K562 (cell line): Measurements from ENCODE around the gene GABRB2. TPM values are rescaled to one million over a fixed set of nuclear protein-coding genes. Genes with fewer than 3 reads are reported as not detected.

Experiments
- ATAC-seq: fragments of 200-7000 bp; cut with Tn5 transposase; 3 replicates; pipeline ENCODE4 v1.9.1; 2020; ENCODE audit warnings: moderate library complexity
- BruUV-seq: library from RNA; stranded (reverse); fragments of 400-500 nt; replicated peaks from 2 replicates; lab custom pipeline; 2021; lab: Mats Ljungman, UMichigan
- CTCF ChIA-PET: fragments of 300-600 bp; formaldehyde crosslinking; extraction: SDS; loops from one replicate; lab custom pipeline; 2021; ENCODE audit warnings: low intra/inter-chr PET ratio; lab: Yijun Ruan, JAX
- POLR2A ChIA-PET: fragments of 300-600, 350-650 bp; sonication (Branson Sonifier 250); formaldehyde crosslinking; extraction: SDS; loops from one replicate; lab custom pipeline; 2021; ENCODE audit warnings: antibody characterized with exemption, inconsistent platforms; lab: Yijun Ruan, JAX
- DNase-seq, 4 experiments: peaks; one replicate each; pipeline versions ENCODE4 v3.0.0 to v3.0.0-alpha.2; 2011 to 2018; ENCODE audit warnings: low spot score in 3 of 4, mixed read lengths in 3 of 4; ENCODE audit errors: extremely low read depth in 1 of 4
- FAIRE-seq: peaks from 2 replicates; lab custom pipeline; 2011; peaks lifted over from hg19 to GRCh38; lab: Jason Lieb, UNC
- H2AFZ ChIP-seq: 2 replicates; pipeline ENCODE4 v1.6.0; 2011; ENCODE audit warnings: low read depth, low read length, control low read depth, inconsistent platforms
- H3K27ac ChIP-seq: fragments of 200-600 bp; 3 replicates; pipeline ENCODE4 v1.8.0; 2011; ENCODE audit warnings: low read depth, mild to moderate bottlenecking, control low read depth, inconsistent platforms, low read length, moderate library complexity, mixed read lengths; ENCODE audit errors: extremely low read depth
- H3K27me3 ChIP-seq, 2 experiments: fragments of 300-600 bp in 1 of 2; 2 replicates in 1 of 2; 3 replicates in 1 of 2; pipeline versions ENCODE4 v1.6.0 to v1.8.0; 2011; ENCODE audit warnings: inconsistent platforms in 2 of 2, low read length in 2 of 2, mild to moderate bottlenecking in 1 of 2, mixed read lengths in 1 of 2, moderate library complexity in 1 of 2; ENCODE audit not compliant: control insufficient read depth in 2 of 2, insufficient read depth in 2 of 2
- H3K36me3 ChIP-seq: fragments of 300-600 bp; 3 replicates; pipeline ENCODE4 v1.8.0; 2011; ENCODE audit warnings: mild to moderate bottlenecking, low read length, inconsistent platforms; ENCODE audit not compliant: control insufficient read depth, insufficient read depth
- H3K4me1 ChIP-seq, 2 experiments: fragments of 200-600 bp in 1 of 2; replicated peaks in 1 of 2; 2 replicates in 1 of 2; 3 replicates in 1 of 2; pipeline versions ENCODE4 v1.5.1 to v1.8.0; 2011; ENCODE audit warnings: inconsistent platforms in 2 of 2, low read length in 2 of 2, mild to moderate bottlenecking in 1 of 2, mixed read lengths in 1 of 2, moderate library complexity in 1 of 2; ENCODE audit not compliant: control insufficient read depth in 2 of 2, insufficient read depth in 2 of 2
- H3K4me2 ChIP-seq: 2 replicates; pipeline ENCODE4 v1.6.1; 2011; ENCODE audit warnings: low read length, control low read depth, inconsistent platforms, mixed read lengths; ENCODE audit not compliant: insufficient read depth
- H3K4me3 ChIP-seq: fragments of 200-600 bp; sonication (generic), shearing (Covaris generic); 2 replicates; pipeline ENCODE4 v1.5.1; 2016; ENCODE audit warnings: control low read depth, inconsistent platforms
- H3K79me2 ChIP-seq: fragments of 200-600 bp; 3 replicates; pipeline ENCODE4 v1.8.0; 2011; ENCODE audit warnings: low read length, inconsistent platforms; ENCODE audit not compliant: control insufficient read depth, insufficient read depth
- H3K9ac ChIP-seq, 2 experiments: 2 replicates each; pipeline versions ENCODE4 v1.6.0 to v1.6.1; 2011; ENCODE audit warnings: low read depth in 2 of 2, low read length in 2 of 2, control low read depth in 1 of 2, inconsistent platforms in 1 of 2, mild to moderate bottlenecking in 1 of 2, mixed read lengths in 1 of 2; ENCODE audit not compliant: insufficient read depth in 1 of 2
- H3K9me1 ChIP-seq: one replicate; pipeline ENCODE4 v1.6.0; 2011; ENCODE audit warnings: inconsistent platforms, mild to moderate bottlenecking, low read length, moderate library complexity; ENCODE audit not compliant: control insufficient read depth, insufficient read depth
- H3K9me3 ChIP-seq: replicated peaks from 2 replicates; pipeline ENCODE4 v1.5.1; 2011; ENCODE audit warnings: low read depth, low read length, inconsistent platforms; ENCODE audit not compliant: control insufficient read depth, insufficient read depth
- H4K20me1 ChIP-seq: replicated peaks from 2 replicates; pipeline ENCODE4 v1.6.1; 2011; ENCODE audit warnings: low read length, inconsistent platforms, mixed read lengths; ENCODE audit not compliant: control insufficient read depth, insufficient read depth
- CTCF ChIP-seq, 3 experiments: IDR thresholded peaks in 2 of 3; conservative IDR thresholded peaks in 1 of 3; 2 replicates each; pipeline ENCODE4 v1.5.1; 2011 to 2012; ENCODE audit warnings: low read length in 3 of 3, mild to moderate bottlenecking in 3 of 3, control low read depth in 2 of 3, improper control_type of control experiment in 1 of 3, inconsistent platforms in 1 of 3, low read depth in 1 of 3, mixed read lengths in 1 of 3, moderate library complexity in 1 of 3; ENCODE audit not compliant: insufficient read depth in 2 of 3
- FOXA1 ChIP-seq: fragments of 450-650 bp; IDR thresholded peaks from 2 replicates; pipeline ENCODE4 v1.6.1; 2016; ENCODE audit warnings: mild to moderate bottlenecking, borderline replicate concordance
- GABPB2 ChIP-seq: fragments of 250-450 bp; sonication (Bioruptor Pico); conservative IDR thresholded peaks from 2 replicates; pipeline ENCODE4 v1.5.1; 2021; ENCODE audit warnings: mild to moderate bottlenecking
- GTF3C2 ChIP-seq: IDR thresholded peaks from 3 replicates; pipeline ENCODE4 v1.6.1; 2011; ENCODE audit warnings: borderline replicate concordance, mild to moderate bottlenecking, moderate library complexity; ENCODE audit not compliant: insufficient read length; ENCODE audit errors: extremely low read depth
- NFXL1 ChIP-seq: fragments of 450-650 bp; formaldehyde crosslinking; IDR thresholded peaks from 2 replicates; pipeline ENCODE4 v1.4.0; 2021; ENCODE audit warnings: mild to moderate bottlenecking
- PCBP2 ChIP-seq: fragments of 200-400 bp; formaldehyde crosslinking; IDR thresholded peaks from 2 replicates; pipeline ENCODE4 v1.6.1; 2018; ENCODE audit warnings: low read length, low read depth, mild to moderate bottlenecking, moderate library complexity; ENCODE audit not compliant: poor library complexity, severe bottlenecking
- RAD21 ChIP-seq, 2 experiments: fragments of 250-450 bp in 1 of 2; fragments of 450-650 bp in 1 of 2; sonication (Bioruptor Pico) in 1 of 2; formaldehyde crosslinking in 1 of 2; IDR thresholded peaks in 1 of 2; conservative IDR thresholded peaks in 1 of 2; 2 replicates each; pipeline versions ENCODE4 v1.4.0 to v1.8.0; 2020 to 2022; ENCODE audit warnings: mild to moderate bottlenecking in 2 of 2, moderate library complexity in 1 of 2
- SAFB ChIP-seq: fragments of 200-400 bp; formaldehyde crosslinking; IDR thresholded peaks from 2 replicates; pipeline ENCODE4 v1.6.1; 2017; ENCODE audit warnings: low read depth, low read length, borderline replicate concordance
- TAL1 ChIP-seq: fragments of 450-650 bp; IDR thresholded peaks from 2 replicates; pipeline ENCODE4 v1.6.1; 2016; ENCODE audit warnings: mild to moderate bottlenecking
- USF2 ChIP-seq: sonication (generic); formaldehyde crosslinking; IDR thresholded peaks from 2 replicates; pipeline ENCODE4 v1.5.0; 2020; ENCODE audit warnings: missing genetic modification reagents
- ZBTB8A ChIP-seq: fragments of 450-650 bp; IDR thresholded peaks from 2 replicates; pipeline ENCODE4 v1.6.1; 2018; ENCODE audit warnings: mild to moderate bottlenecking, moderate library complexity; ENCODE audit not compliant: partially characterized antibody
- WGBS: fragments of 100-300 bp; shearing (Covaris generic); methylation state at CpG from one replicate; pipeline ENCODE4 v1.1.6; 2016; ENCODE audit warnings: low coverage, mixed read lengths; ENCODE audit not compliant: insufficient coverage; ENCODE audit errors: missing lambda C conversion rate; 5-methylcytosine and 5-hydroxymethylcytosine counted together
- in situ Hi-C: fragments of 300-500 bp; cut with MboI; formaldehyde crosslinking; loops from 4 replicates; pipeline ENCODE4 v1.15.0; 2018; ENCODE audit warnings: inconsistent platforms, mixed read lengths
- intact Hi-C: fragments of 100-400 bp; cut with micrococcal nuclease; formaldehyde crosslinking; loops from 2 replicates; pipeline ENCODE4 v1.14.2; 2022
- polyA plus RNA-seq, 8 experiments: library from polyadenylated mRNA; depleted of rRNA in 4 of 8; stranded (reverse) in 5 of 8; unstranded in 3 of 8; fragments of >200 nt; fragmentation: Nextera tagmentation in 2 of 8; fragmentation: Illumina TruSeq in 1 of 8; extraction: Ambion mirVana in 2 of 8; extraction: Trizol in 1 of 8; gene quantifications; 2 replicates each; pipeline versions ENCODE4 v1.2.1 to v1.2.3, GENCODE V29; 2011 to 2014; ENCODE audit warnings: inconsistent platforms in 1 of 8, missing spikeins in 1 of 8
- total RNA-seq, 7 experiments: library from RNA; depleted of rRNA in 6 of 7; stranded (reverse); fragments of >200 nt in 6 of 7; fragmentation: Illumina TruSeq in 2 of 7; extraction: Trizol in 2 of 7; gene quantifications; 2 replicates each; pipeline versions ENCODE4 v1.2.1 to v1.2.3, GENCODE V29; 2011 to 2021; ENCODE audit warnings: low replicate concordance in 1 of 7
- TF ChIP-seq, protein P1 (sequence below): fragments of 250-450 bp; sonication (Bioruptor Pico); IDR thresholded peaks from 2 replicates; pipeline ENCODE4 v1.9.0; 2021; ENCODE audit warnings: mild to moderate bottlenecking, inconsistent platforms

GABRB2 gene
- total and polyA plus RNA-seq, 9 of the 15 experiments (the other 6 are each of a cell fraction or from before 2014, with no cell fraction given): not detected

GRCh38 chr5:161572914-161573313, 26.4 kb upstream of the GABRB2 start (continued):
- TF ChIP-seq GTF3C2 (no peak), USF2 (CRISPR knock-in tag) (no peak), ZBTB8A (no peak)

DNA sequence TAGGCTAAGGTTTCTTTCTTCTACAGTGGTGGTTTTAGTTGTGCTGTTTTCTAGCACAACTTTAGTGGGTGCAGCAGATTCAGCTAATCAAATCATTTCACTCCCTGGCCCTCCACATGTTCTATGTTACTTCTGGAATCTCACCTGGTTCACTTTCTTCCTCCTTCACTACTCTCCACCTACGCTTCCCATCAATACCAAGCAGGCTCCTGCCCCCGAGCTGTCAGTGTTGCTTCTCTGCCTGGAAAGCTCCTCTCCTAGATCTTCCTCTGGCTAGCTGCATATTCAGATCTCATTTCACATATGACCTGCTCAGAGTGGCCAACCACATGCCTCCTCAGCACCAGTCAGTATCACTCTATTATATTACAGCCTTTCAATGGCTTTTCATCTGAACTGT, 19.6 kb upstream of the GABRB2 start:
- no peaks in the 10 kb centered on the region for H3K36me3 ChIP-seq
- intact Hi-C loops: no loop called here
- BruUV-seq: no TSS peak
- H3K27me3 ChIP-seq: no peaks in the 10 kb centered on the region
- FAIRE-seq: no peak
- no peak for DNase-seq
- no peaks in the 10 kb centered on the region for H3K9me3 ChIP-seq
- H3K4me1 ChIP-seq: no peaks in the 10 kb centered on the region
- CTCF ChIA-PET: no interaction called here
- H3K79me2 ChIP-seq: no peaks in the 10 kb centered on the region
- H3K9ac ChIP-seq: no peak overlapping the region
- ATAC-seq: no peak
- H3K27ac ChIP-seq: no peak overlapping the region
- no peak for TF ChIP-seq TAL1
- TF ChIP-seq FOXA1: no peak
- TF ChIP-seq NFXL1: no peak
- TF ChIP-seq PCBP2: no peak
- TF ChIP-seq, protein P1, sequence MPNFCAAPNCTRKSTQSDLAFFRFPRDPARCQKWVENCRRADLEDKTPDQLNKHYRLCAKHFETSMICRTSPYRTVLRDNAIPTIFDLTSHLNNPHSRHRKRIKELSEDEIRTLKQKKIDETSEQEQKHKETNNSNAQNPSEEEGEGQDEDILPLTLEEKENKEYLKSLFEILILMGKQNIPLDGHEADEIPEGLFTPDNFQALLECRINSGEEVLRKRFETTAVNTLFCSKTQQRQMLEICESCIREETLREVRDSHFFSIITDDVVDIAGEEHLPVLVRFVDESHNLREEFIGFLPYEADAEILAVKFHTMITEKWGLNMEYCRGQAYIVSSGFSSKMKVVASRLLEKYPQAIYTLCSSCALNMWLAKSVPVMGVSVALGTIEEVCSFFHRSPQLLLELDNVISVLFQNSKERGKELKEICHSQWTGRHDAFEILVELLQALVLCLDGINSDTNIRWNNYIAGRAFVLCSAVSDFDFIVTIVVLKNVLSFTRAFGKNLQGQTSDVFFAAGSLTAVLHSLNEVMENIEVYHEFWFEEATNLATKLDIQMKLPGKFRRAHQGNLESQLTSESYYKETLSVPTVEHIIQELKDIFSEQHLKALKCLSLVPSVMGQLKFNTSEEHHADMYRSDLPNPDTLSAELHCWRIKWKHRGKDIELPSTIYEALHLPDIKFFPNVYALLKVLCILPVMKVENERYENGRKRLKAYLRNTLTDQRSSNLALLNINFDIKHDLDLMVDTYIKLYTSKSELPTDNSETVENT: no peak
- TF ChIP-seq CTCF (IDR thresholded peaks at IDR 0.05 in 2 of 3, conservative IDR thresholded peaks at IDR 0.05 in 1 of 3; ENCODE audit: insufficient read depth in 2 of 3, low read depth in 1 of 3, low read length in 3 of 3): no peak
- TF ChIP-seq GABPB2 (CRISPR knock-in tag): no peak
- TF ChIP-seq SAFB: no peak
- no peak for TF ChIP-seq RAD21 (CRISPR knock-in tag; conservative IDR thresholded peaks at IDR 0.05 in 1 of 2, IDR thresholded peaks at IDR 0.05 in 1 of 2)
- H3K9me1 ChIP-seq: no peaks in the 10 kb centered on the region
- H2AFZ ChIP-seq: no peak overlapping the region
- in situ Hi-C loops: no loop called here
- H4K20me1 ChIP-seq: no peaks in the 10 kb centered on the region
- POLR2A ChIA-PET: no interaction called here
- H3K4me2 ChIP-seq: no peak overlapping the region
- no peak overlapping the region for H3K4me3 ChIP-seq
- WGBS: 0% methylated on average over 2 of the region's 2 CpGs
